NCI-H1436 treated with DMSO at 0.1 percent for 48 hours (cell line): ENCODE results near the gene RABGAP1.
A peak's percentile ranks its signal among the peaks of the same experiment; 100 is the strongest.

Source experiments
- DNase-seq: peaks from one replicate; lab custom pipeline; 2025; lab: John Stamatoyannopoulos, UW

Gene RABGAP1

GRCh38 chr9:123111427-123112014 is 170.7 kb downstream of the RABGAP1 start:
- DNase-seq, result no peak

GRCh38 chr9:123112015-123112975 is 171.5 kb downstream of the RABGAP1 start:
- no peak for DNase-seq

DNA sequence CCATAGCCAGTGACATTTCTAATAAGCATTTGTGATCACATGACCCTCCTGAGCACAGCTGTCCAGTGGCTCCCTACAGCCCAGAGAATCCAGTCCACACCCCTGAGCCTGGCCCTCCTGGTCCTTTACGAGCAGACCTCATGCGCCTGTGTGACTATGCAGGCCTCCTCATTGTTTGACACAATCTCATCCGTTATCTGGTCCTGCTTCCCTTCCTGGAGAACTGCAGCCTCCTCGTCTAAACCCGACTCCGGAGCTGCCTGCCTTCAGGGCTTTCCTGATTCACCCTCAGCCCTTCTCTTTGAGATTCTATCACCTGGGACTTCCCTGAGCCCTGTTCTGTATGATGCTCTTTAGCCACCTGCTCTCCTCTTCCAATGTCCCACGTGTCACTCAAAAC is 172.4 kb downstream of the RABGAP1 start:
- DNase-seq, result no peak

- no peak for DNase-seq
Observed at GRCh38 chr9:123115146-123115913, 174.5 kb downstream of the RABGAP1 start.

- DNase-seq, result no peak
Observed at GRCh38 chr9:123116036-123116435, 175.2 kb downstream of the RABGAP1 start.

- DNase-seq, result no peak
Observed at GRCh38 chr9:123119566-123119965, 178.7 kb downstream of the RABGAP1 start.

DNA sequence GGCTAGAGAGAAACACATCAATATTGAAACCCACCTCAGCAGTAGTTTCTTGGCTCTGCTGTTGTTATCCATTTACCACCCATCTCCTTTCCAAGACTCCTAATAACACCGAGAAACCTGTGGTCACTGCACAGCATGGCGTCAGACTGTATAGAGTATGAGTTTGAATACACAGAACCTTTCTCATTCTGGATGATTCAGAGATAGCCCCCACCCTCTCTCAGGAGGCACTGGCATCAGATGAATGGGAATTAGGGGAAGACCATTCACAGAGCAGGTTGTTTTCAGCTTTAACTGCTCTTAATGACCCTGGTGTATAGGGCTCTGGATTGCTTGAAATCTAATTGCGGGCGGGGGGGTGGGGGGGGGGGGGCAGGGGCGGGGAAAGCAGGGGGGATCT is 179.3 kb downstream of the RABGAP1 start:
- DNase-seq, result peak; percentile 39

- no peak for DNase-seq
Observed at GRCh38 chr9:123120953-123121352, 180.1 kb downstream of the RABGAP1 start.

- DNase-seq, result no peak
Observed at GRCh38 chr9:123121457-123121856, 180.6 kb downstream of the RABGAP1 start.

DNA sequence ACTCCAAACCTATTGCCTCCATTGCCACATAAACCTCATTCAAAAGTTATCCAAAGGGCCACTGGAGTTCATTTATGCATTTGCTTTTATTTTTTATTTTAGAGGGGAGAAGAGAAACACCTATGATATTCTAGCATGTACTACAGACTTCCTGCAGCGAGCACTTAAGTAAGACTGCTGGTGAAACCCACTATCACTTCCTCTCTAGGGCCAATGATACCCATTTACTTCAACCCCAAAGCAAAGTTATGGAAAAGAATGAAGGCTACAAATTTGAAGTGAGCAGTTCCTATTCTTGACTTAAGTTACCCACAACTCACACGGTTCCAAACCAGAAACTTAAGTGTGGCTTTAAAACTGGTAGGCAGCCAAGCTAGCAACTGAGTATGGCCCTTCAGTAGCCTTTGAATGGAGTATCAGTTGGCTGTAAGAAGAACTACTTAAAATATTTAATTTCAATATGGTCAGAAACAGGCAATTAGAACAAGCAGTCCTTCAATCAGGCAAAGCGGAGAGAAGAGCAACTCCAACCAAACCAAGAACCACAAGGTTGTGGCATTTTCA is 186.8 kb downstream of the RABGAP1 start:
- no peak for DNase-seq

GRCh38 chr9:123128591-123128990 is 187.8 kb downstream of the RABGAP1 start:
- DNase-seq, result no peak

GRCh38 chr9:123129423-123129822 is 188.6 kb downstream of the RABGAP1 start:
- DNase-seq, result no peak

- no peak for DNase-seq
Observed at GRCh38 chr9:123131258-123131657, 190.4 kb downstream of the RABGAP1 start.

DNA sequence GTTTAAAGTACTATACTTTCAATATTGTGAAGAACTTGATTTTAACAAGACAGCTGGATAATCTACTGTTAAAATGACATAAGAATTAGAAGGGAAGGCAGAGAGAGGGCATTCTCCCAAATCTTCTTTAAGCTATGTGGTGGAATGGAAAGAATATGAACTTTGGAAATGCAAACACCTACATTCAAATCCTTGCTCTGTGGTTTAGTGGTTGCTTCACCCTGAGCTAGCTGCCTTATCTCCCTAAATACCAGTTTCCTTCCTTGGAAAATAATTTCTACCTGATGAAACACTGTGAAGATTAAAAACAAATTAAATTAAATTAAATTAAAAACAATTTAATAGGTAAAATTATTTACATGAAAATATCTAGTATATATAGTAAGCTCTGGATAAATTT is 191.2 kb downstream of the RABGAP1 start:
- DNase-seq, result no peak

DNA sequence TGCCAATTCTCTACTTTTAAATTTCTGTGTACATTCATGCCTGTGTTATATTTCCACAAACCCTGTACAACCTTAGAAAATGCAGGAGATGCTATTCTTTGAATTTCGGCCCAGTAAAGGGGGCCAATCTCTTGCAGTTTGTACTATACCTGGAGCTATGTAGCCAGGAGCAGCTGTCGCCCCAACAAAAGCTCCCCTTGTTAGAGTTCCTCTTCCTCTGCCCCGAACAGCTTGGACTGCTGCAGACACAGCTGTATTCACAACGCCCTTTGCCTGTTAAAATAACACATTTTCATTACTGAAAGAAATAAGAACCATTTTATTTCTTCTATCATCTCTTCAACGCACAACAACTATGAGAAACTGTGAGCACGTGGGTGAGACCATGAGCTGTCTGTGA is 191.9 kb downstream of the RABGAP1 start:
- no peak for DNase-seq

DNA sequence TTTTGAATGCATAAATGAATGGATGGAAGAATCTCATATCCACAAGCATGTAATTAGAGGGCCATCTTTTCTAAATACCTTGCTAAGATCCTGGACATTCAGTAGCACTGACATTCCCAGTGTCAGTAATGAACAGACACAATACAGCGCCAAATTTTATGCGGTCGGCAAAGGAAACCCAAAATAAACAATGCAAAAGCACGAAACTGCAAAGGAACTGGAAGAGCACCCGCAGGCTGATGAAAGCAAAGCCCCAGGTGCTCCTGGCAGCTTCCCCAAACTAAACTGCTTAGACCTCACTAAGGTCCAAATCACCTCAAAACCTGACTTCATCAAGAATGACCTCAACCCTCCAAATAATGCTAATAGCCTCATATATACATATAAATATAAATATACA is 194.6 kb downstream of the RABGAP1 start:
- DNase-seq, result no peak

DNA sequence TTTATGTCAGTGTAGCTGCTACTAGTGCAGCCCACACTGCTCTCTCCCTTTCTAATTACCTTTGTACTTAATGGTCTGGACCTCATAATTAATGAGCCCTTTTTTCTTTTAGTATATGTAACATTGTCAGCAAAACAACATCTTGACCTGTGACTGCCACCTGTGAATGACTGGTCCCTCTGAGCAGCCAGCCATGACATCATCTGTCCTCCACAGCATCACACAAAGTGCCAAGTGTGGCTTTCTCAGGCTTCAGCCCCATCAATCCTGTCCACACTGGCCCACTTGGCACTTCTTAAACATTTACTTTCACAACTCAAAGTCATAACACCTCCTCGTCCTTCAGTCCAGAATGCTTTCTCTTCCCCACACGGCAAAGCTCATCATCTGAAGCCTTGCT is 197.3 kb downstream of the RABGAP1 start:
- no peak for DNase-seq

- DNase-seq, result no peak
Observed at GRCh38 chr9:123149067-123149466, 208.2 kb downstream of the RABGAP1 start.

DNA sequence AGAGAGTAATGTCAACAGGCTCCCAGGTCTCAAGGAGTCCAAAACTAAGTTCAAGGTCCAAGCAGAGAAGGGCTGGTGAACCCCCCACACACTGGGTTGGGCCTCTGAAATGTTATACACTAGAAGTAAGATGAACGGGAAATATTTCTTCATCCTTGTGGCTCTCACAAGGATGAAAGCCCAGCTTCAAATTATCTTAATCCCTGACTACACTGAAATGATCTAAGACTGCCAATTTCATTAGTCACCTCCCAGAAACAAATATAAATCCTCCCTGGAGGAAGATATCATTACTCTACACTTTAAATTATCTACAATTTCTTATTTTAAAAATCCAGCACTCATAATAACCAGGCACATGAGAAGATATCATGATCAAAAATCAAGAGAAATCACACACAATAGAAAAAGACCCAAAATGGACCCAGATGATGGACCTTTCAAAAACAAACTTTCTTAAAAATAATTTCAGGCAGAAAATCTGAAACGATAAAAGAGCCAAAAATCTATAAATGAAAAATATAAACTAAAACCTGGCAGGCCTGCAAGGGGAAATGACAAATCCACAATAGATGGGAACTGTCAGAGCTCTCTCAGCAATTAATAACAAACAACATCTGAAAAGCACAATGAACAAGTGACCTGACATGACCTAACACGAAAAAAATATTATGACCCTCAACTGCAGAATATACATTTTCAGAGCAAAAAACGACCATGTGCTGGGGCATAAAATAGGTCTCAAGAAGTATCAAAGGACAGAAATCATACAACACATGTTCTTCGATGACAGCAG is 210.1 kb downstream of the RABGAP1 start:
- DNase-seq, result no peak
